T-helper 9 cell (primary cell): Measurements from ENCODE around the gene MEOX1.

Source experiments
- DNase-seq: peaks from one replicate; pipeline ENCODE4 v3.0.0-alpha.2; 2020

The MEOX1 gene

GRCh38 chr17:43652124-43652480 lies 9.6 kb downstream of the MEOX1 start:
- DNase-seq = no peak

- no peak for DNase-seq
These were observed 11.3 kb downstream of the MEOX1 start for GRCh38 chr17:43650471-43650870.

GRCh38 chr17:43648916-43649315 lies 12.8 kb downstream of the MEOX1 start:
- no peak for DNase-seq

GRCh38 chr17:43645765-43646481 lies 15.8 kb downstream of the MEOX1 start:
- peak; percentile 4 for DNase-seq

- DNase-seq = no peak
These were observed 16.3 kb downstream of the MEOX1 start for GRCh38 chr17:43645450-43645764.

GRCh38 chr17:43644081-43644480 lies 17.6 kb downstream of the MEOX1 start:
- DNase-seq = no peak

GRCh38 chr17:43641416-43641815 lies 20.3 kb downstream of the MEOX1 start:
- no peak for DNase-seq

GRCh38 chr17:43640491-43641252 lies 21.1 kb downstream of the MEOX1 start:
- no peak for DNase-seq

- DNase-seq = no peak
These were observed 24.0 kb downstream of the MEOX1 start for GRCh38 chr17:43637563-43638323.

- DNase-seq = no peak
These were observed 25.3 kb downstream of the MEOX1 start for GRCh38 chr17:43636426-43636825.

GRCh38 chr17:43634591-43635125 lies 27.1 kb downstream of the MEOX1 start:
- DNase-seq = no peak

- no peak for DNase-seq
These were observed 29.5 kb downstream of the MEOX1 start for GRCh38 chr17:43632221-43632620.

- no peak for DNase-seq
These were observed 30.3 kb downstream of the MEOX1 start for GRCh38 chr17:43631429-43631828.

- no peak for DNase-seq
These were observed 33.6 kb downstream of the MEOX1 start for GRCh38 chr17:43628089-43628650.

GRCh38 chr17:43627653-43628052 lies 34.1 kb downstream of the MEOX1 start:
- DNase-seq = no peak

GRCh38 chr17:43626023-43626422 lies 35.7 kb downstream of the MEOX1 start:
- DNase-seq = no peak

GRCh38 chr17:43625606-43626005 lies 36.1 kb downstream of the MEOX1 start:
- DNase-seq = no peak

GRCh38 chr17:43620581-43620980 lies 41.1 kb downstream of the MEOX1 start:
- no peak for DNase-seq

- DNase-seq = no peak
These were observed 41.6 kb downstream of the MEOX1 start for GRCh38 chr17:43620147-43620546.

GRCh38 chr17:43619705-43620104 lies 42.0 kb downstream of the MEOX1 start:
- no peak for DNase-seq

GRCh38 chr17:43618276-43618675 lies 43.4 kb downstream of the MEOX1 start:
- no peak for DNase-seq

GRCh38 chr17:43616852-43617251 lies 44.9 kb downstream of the MEOX1 start:
- DNase-seq = no peak

GRCh38 chr17:43616421-43616820 lies 45.3 kb downstream of the MEOX1 start:
- DNase-seq = no peak
